Measurements from ENCODE around the gene U2AF1.
"Not testable (repeated sequence)": the region's sequence is repeated elsewhere in the genome, so short reads cannot be mapped to it uniquely, and the experiment has no call there.

U2AF1 gene

GRCh38 chr21:43076023-43076637 lies 31.2 kb downstream of the U2AF1 start:
- not testable (repeated sequence) for H3K9me3 ChIP-seq (ENCODE audit: control insufficient read depth, low read length); H3K36me3 ChIP-seq (ENCODE audit: control insufficient read depth, insufficient read depth, low read length, severe bottlenecking); H3K4me1 ChIP-seq (ENCODE audit: control insufficient read depth, insufficient read depth, low read length); H3K4me3 ChIP-seq (ENCODE audit: low read length); DNase-seq (ENCODE audit: low read depth); H3K9ac ChIP-seq (ENCODE audit: low read length); H3K27me3 ChIP-seq (replicated peaks; ENCODE audit: control insufficient read depth, insufficient read depth, low read length)

DNA sequence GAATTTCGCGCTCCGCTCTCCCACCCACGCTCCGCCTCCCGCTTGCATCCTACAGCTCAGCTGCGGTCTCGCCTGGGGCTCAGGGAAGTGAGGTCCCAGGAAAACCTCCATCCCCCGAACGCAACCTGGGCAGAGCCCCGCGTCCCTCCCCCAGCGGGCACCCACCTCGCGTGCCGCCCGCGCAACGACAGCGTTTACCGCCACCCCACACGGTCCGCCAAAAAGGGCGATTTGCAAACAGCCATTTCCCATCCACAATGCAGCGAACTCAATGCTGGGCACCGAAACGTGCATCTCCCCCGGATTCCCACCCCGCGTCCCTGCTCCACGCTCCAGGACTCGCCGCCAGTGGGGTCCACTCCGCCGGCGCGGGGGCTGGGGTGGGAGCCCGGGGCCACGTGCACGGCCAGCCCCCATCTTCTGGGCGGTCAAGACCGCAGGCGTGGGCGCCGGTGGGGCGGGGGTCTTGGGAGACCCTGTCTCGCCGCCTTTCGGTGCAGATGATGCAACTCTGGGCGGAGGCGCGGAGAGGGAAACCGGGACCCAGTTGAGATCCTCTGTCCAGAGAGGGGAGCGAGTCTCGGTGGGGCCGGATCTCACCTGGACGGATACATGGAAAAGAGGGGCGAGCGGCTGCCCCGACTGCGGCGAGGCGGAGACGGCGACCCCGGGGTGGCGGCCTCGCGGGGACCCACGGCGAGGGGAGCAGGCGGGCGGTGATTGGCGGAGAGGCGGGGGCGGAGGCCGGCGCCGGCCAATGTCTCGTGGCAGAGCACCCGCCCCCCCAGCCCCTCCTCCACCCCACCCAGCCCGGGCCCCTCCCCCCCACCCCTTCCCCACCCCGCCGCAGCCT lies 32.0 kb downstream of the U2AF1 start, which contains the start of gene CBS:
Gene CBS (minus strand): TSS at position 666 of the 853 bp plus-strand sequence. CDS start 3,642 bp downstream, outside the sequence.
- not testable (repeated sequence) for DNase-seq (ENCODE audit: low read depth); H3K27me3 ChIP-seq (replicated peaks; ENCODE audit: control insufficient read depth, insufficient read depth, low read length); H3K9me3 ChIP-seq (ENCODE audit: control insufficient read depth, low read length); H3K9ac ChIP-seq (ENCODE audit: low read length); H3K4me3 ChIP-seq (ENCODE audit: low read length); H3K36me3 ChIP-seq (ENCODE audit: control insufficient read depth, insufficient read depth, low read length, severe bottlenecking); H3K4me1 ChIP-seq (ENCODE audit: control insufficient read depth, insufficient read depth, low read length)

GRCh38 chr21:43074401-43075169 lies 32.8 kb downstream of the U2AF1 start:
- DNase-seq (ENCODE audit: low read depth); H3K4me1 ChIP-seq (ENCODE audit: control insufficient read depth, insufficient read depth, low read length); H3K9ac ChIP-seq (ENCODE audit: low read length); H3K36me3 ChIP-seq (ENCODE audit: control insufficient read depth, insufficient read depth, low read length, severe bottlenecking); H3K9me3 ChIP-seq (ENCODE audit: control insufficient read depth, low read length); H3K4me3 ChIP-seq (ENCODE audit: low read length); H3K27me3 ChIP-seq (replicated peaks; ENCODE audit: control insufficient read depth, insufficient read depth, low read length): not testable (repeated sequence)

DNA sequence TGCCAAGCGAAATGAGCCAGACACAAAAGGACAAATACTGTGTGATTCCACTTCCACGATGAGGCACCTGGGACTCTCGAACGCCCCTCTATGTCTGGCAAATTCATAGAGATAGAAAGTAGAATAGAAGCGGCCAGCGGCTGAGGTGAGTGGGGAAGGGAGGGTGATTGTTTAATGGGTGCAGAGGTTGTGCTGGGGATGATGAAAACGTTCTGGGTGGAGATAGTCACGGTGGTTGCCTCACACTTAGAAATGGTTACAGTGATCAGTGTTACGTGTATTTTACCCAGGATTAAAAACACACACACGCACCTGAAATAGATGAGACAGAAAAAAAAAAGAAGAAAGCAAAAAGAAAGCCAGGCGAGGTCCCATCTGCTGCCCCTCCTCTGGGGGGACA lies 34.6 kb downstream of the U2AF1 start:
- DNase-seq (ENCODE audit: low read depth); H3K4me3 ChIP-seq (ENCODE audit: low read length); H3K9me3 ChIP-seq (ENCODE audit: control insufficient read depth, low read length): not testable (repeated sequence)

DNA sequence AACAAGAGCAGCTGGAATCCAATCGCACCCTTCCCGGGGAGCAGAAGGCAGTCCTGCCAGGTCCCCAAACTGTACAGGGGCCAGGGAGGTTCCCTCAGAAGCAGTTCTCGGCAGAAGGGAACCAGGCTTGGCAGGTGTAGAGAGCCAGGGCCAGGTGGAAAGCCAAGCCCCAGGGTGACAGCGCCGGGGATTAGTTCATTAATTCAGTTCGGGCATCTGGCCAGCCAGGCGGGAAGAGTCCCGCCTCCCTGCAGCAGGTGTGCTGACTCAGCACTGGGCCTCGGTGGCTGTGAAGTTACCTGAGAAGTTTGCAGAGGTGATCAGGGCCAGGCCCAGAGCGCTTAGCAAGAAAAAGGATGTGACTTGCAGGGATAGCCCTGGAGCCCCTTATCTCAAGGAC lies 37.7 kb downstream of the U2AF1 start:
- H3K36me3 ChIP-seq (ENCODE audit: control insufficient read depth, insufficient read depth, low read length, severe bottlenecking); DNase-seq (ENCODE audit: low read depth); H3K4me1 ChIP-seq (ENCODE audit: control insufficient read depth, insufficient read depth, low read length); H3K9ac ChIP-seq (ENCODE audit: low read length); H3K4me3 ChIP-seq (ENCODE audit: low read length); H3K9me3 ChIP-seq (ENCODE audit: control insufficient read depth, low read length); H3K27me3 ChIP-seq (replicated peaks; ENCODE audit: control insufficient read depth, insufficient read depth, low read length): not testable (repeated sequence)

More for the DNA sequence above, 34.6 kb downstream of the U2AF1 start:
- not testable (repeated sequence) for H3K9ac ChIP-seq (ENCODE audit: low read length); H3K4me1 ChIP-seq (ENCODE audit: control insufficient read depth, insufficient read depth, low read length); H3K36me3 ChIP-seq (ENCODE audit: control insufficient read depth, insufficient read depth, low read length, severe bottlenecking); H3K27me3 ChIP-seq (replicated peaks; ENCODE audit: control insufficient read depth, insufficient read depth, low read length)

DNA sequence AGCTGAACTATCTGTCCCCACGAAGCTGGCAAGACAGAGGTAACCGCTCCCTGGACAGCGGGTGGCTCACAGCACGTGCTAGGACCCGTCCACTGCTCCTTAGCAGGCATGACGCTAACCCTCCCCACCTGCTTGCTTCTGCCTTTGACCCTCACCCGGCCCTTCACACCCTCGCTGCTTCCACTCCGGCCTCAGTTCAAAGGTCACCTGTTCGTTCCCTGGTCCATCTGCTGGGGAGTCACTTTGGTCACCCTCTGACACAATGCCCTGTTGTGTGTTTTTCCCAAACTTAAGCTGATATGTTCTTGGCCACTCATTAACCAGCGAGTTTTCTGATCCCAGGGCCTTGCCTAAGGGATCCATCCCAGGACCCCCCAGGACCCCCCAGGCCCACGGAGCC lies 39.3 kb downstream of the U2AF1 start:
- DNase-seq (ENCODE audit: low read depth); H3K4me3 ChIP-seq (ENCODE audit: low read length); H3K9me3 ChIP-seq (ENCODE audit: control insufficient read depth, low read length): not testable (repeated sequence)

DNA sequence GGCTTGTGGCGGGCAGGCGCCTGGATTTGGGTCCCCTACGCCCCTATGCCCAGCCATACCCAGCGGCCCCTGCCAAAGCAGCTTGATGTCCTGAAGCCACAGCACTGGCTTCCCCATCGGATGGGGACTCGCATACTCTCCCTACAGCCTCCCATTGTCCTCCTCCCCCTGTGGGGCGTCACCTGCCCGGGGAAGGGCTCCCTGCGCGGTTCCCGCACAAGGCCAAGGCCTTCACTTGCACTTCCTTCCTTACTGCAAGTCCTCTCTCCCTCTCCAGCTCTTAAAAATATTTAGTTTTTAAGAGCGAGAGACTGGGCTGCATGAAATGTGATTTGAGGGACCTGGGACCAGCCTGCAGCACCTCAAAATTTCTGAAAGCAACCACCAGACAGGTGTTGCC lies 40.7 kb downstream of the U2AF1 start:
- not testable (repeated sequence) for H3K9ac ChIP-seq (ENCODE audit: low read length); H3K27me3 ChIP-seq (replicated peaks; ENCODE audit: control insufficient read depth, insufficient read depth, low read length); H3K9me3 ChIP-seq (ENCODE audit: control insufficient read depth, low read length); DNase-seq (ENCODE audit: low read depth); H3K36me3 ChIP-seq (ENCODE audit: control insufficient read depth, insufficient read depth, low read length, severe bottlenecking); H3K4me3 ChIP-seq (ENCODE audit: low read length); H3K4me1 ChIP-seq (ENCODE audit: control insufficient read depth, insufficient read depth, low read length)

More for the DNA sequence above, 39.3 kb downstream of the U2AF1 start:
- H3K36me3 ChIP-seq (ENCODE audit: control insufficient read depth, insufficient read depth, low read length, severe bottlenecking); H3K4me1 ChIP-seq (ENCODE audit: control insufficient read depth, insufficient read depth, low read length); H3K27me3 ChIP-seq (replicated peaks; ENCODE audit: control insufficient read depth, insufficient read depth, low read length); H3K9ac ChIP-seq (ENCODE audit: low read length): not testable (repeated sequence)

GRCh38 chr21:43065991-43066390 lies 41.4 kb downstream of the U2AF1 start:
- H3K9ac ChIP-seq (ENCODE audit: low read length); H3K36me3 ChIP-seq (ENCODE audit: control insufficient read depth, insufficient read depth, low read length, severe bottlenecking); H3K4me3 ChIP-seq (ENCODE audit: low read length); H3K4me1 ChIP-seq (ENCODE audit: control insufficient read depth, insufficient read depth, low read length); H3K27me3 ChIP-seq (replicated peaks; ENCODE audit: control insufficient read depth, insufficient read depth, low read length); DNase-seq (ENCODE audit: low read depth); H3K9me3 ChIP-seq (ENCODE audit: control insufficient read depth, low read length): not testable (repeated sequence)

DNA sequence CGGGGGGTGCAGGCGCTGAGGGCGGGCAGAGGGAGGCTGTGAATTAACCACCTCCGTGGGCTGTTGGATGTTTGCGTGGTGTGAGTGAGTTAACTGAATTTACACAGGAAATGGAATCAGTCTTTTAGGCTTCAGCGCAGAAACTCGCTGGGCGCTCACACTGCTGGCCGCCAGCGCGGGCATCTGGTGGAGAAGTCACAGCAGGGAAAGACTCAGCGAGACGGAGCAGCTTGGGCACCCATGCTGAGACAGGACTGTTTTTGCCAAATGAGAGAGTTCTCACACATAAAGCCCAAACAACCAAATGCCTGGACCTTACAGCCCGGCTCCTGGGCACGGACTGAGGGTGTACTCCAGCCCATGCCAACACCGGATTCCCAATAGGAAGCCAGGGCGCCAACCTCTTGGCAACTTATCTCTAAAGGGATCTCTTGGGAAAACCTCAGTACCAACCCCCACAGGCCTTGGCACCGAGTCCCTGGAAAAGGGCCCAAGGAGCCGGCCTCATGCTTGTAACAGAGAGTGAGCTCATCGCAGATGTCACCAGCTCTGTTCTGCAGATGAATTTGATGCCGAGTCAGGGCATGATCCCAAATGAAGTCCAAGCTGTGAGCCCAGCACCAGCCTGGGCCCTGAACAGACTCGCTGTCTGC lies 43.0 kb downstream of the U2AF1 start:
- H3K36me3 ChIP-seq (ENCODE audit: control insufficient read depth, insufficient read depth, low read length, severe bottlenecking); H3K9ac ChIP-seq (ENCODE audit: low read length); H3K9me3 ChIP-seq (ENCODE audit: control insufficient read depth, low read length); DNase-seq (ENCODE audit: low read depth); H3K4me3 ChIP-seq (ENCODE audit: low read length); H3K27me3 ChIP-seq (replicated peaks; ENCODE audit: control insufficient read depth, insufficient read depth, low read length); H3K4me1 ChIP-seq (ENCODE audit: control insufficient read depth, insufficient read depth, low read length): not testable (repeated sequence)

DNA sequence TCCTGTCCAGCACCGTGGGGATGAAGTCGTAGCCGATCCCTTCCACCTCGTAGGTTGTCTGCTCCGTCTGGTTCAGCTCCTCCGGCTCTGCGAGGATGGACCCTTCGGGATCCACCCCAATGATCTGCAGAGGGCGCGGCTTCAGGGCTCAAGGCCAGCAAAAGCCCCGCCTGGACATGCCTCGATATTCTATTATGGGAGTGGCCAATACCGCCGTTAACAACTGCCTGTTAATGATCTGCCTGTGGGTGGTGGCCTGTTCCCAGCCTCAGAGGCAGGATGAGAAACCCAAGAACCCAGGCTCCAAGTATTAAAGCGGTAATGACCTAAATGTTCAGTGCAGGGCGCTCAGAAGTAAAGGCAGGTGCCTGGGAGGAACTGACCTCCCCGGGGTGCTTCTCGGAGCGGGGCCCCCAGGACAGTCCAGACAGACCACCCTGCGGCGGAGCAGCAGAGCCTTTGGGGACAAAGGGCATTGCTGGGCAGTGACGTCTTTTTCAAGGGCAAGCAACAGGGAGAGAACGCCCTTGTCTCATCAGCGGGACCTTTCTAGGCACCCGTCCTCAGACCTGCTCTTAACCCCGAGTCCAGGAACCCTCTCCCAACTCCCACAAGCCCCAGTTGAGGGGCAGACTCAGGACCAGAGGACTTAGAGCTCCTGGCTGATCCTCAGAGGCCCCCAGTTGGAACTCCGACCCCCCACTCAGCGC lies 44.3 kb downstream of the U2AF1 start:
- H3K36me3 ChIP-seq (ENCODE audit: control insufficient read depth, insufficient read depth, low read length, severe bottlenecking); H3K4me1 ChIP-seq (ENCODE audit: control insufficient read depth, insufficient read depth, low read length); H3K9me3 ChIP-seq (ENCODE audit: control insufficient read depth, low read length); H3K27me3 ChIP-seq (replicated peaks; ENCODE audit: control insufficient read depth, insufficient read depth, low read length); H3K4me3 ChIP-seq (ENCODE audit: low read length); DNase-seq (ENCODE audit: low read depth); H3K9ac ChIP-seq (ENCODE audit: low read length): not testable (repeated sequence)
